OCI-LY7 (cell line): ENCODE results near the gene CHN2. TPM values are rescaled to one million over a fixed set of nuclear protein-coding genes. Genes with fewer than 3 reads are reported as not detected.

Source experiments
- BruUV-seq: library from RNA; stranded (reverse); fragments of 400-500 nt; replicated peaks from 2 replicates; lab custom pipeline; 2021; lab: Mats Ljungman, UMichigan
- CTCF ChIA-PET: fragments of 300-600 bp; sonication (Branson Sonifier 250); formaldehyde crosslinking; loops from one replicate; lab custom pipeline; 2022; ENCODE audit warnings: antibody characterized with exemption; ENCODE audit not compliant: unreplicated experiment; lab: Charles Lee
- POLR2A ChIA-PET: fragments of 300-600 bp; sonication (Branson Sonifier 250); formaldehyde crosslinking; loops from one replicate; lab custom pipeline; 2022; ENCODE audit warnings: antibody characterized with exemption; lab: Charles Lee
- DNase-seq: peaks from one replicate; pipeline ENCODE4 v3.0.0-alpha.2; 2015; ENCODE audit warnings: low spot score
- H2AFZ ChIP-seq: fragments of 200-600 bp; sonication (generic), shearing (Covaris generic); 2 replicates; pipeline ENCODE4 v1.6.1; 2014; ENCODE audit warnings: mild to moderate bottlenecking, antibody characterized with exemption, low read length, moderate library complexity
- H3K27ac ChIP-seq: fragments of 200-600 bp; sonication (generic); 2 replicates; pipeline ENCODE4 v1.5.1; 2014; ENCODE audit warnings: mixed run types, low read depth, mild to moderate bottlenecking, moderate library complexity, low read length, inconsistent platforms; ENCODE audit not compliant: poor library complexity, severe bottlenecking
- H3K36me3 ChIP-seq: fragments of 200-600 bp; sonication (generic); 2 replicates; pipeline ENCODE4 v1.6.1; 2014; ENCODE audit warnings: mild to moderate bottlenecking, antibody characterized with exemption, low read length, moderate library complexity, mixed read lengths; ENCODE audit not compliant: insufficient read depth
- H3K4me1 ChIP-seq: fragments of 200-600 bp; sonication (generic); 2 replicates; pipeline ENCODE4 v1.5.1; 2014; ENCODE audit warnings: mild to moderate bottlenecking, low read length; ENCODE audit not compliant: insufficient read depth, poor library complexity, severe bottlenecking
- H3K4me2 ChIP-seq: fragments of 200-600 bp; sonication (generic); 2 replicates; pipeline ENCODE4 v1.6.1; 2014; ENCODE audit warnings: mild to moderate bottlenecking, low read length
- H3K4me3 ChIP-seq: fragments of 200-600 bp; sonication (generic); 2 replicates; pipeline ENCODE4 v1.5.1; 2014; ENCODE audit warnings: mild to moderate bottlenecking, low read depth, low read length; ENCODE audit not compliant: poor library complexity, severe bottlenecking
- H3K79me2 ChIP-seq: fragments of 200-600 bp; sonication (generic); 2 replicates; pipeline ENCODE4 v1.6.1; 2016; ENCODE audit warnings: low read depth, mild to moderate bottlenecking, low read length, moderate library complexity, mixed read lengths; ENCODE audit not compliant: insufficient read depth
- H3K9me2 ChIP-seq: fragments of 200-600 bp; sonication (generic); 2 replicates; pipeline ENCODE4 v1.6.1; 2016; ENCODE audit warnings: mild to moderate bottlenecking, low read length, mixed read lengths; ENCODE audit not compliant: insufficient read depth
- H3K9me3 ChIP-seq: fragments of 200-600 bp; sonication (generic); 2 replicates; pipeline ENCODE4 v1.6.1; 2014; ENCODE audit warnings: mild to moderate bottlenecking, mixed run types, low read length, mixed read lengths
- H4K20me1 ChIP-seq: fragments of 200-600 bp; sonication (generic); 2 replicates; pipeline ENCODE4 v1.6.1; 2014; ENCODE audit warnings: mild to moderate bottlenecking, antibody characterized with exemption, low read length, moderate library complexity, mixed read lengths; ENCODE audit not compliant: insufficient read depth
- CTCF ChIP-seq: fragments of 200-600 bp; sonication (generic); conservative IDR thresholded peaks from 2 replicates; pipeline ENCODE4 v1.5.1; 2014; ENCODE audit warnings: mild to moderate bottlenecking, antibody characterized with exemption, low read length, moderate library complexity, mixed read lengths
- EZH2phosphoT487 ChIP-seq: fragments of 200-600 bp; sonication (generic); IDR thresholded peaks from 2 replicates; pipeline ENCODE4 v1.6.1; 2018; ENCODE audit warnings: low read depth, borderline replicate concordance, mild to moderate bottlenecking, mixed run types, antibody characterized with exemption, low read length, moderate library complexity, mixed read lengths
- intact Hi-C: fragments of 100-400 bp; cut with micrococcal nuclease; formaldehyde crosslinking; loops from one replicate; pipeline ENCODE4 v1.10.0; 2022; ENCODE audit not compliant: unreplicated experiment
- total RNA-seq, 2 experiments: library from RNA; depleted of rRNA in 1 of 2; stranded (reverse); fragments of >200 nt in 1 of 2; shearing (Covaris generic) in 1 of 2; gene quantifications; 2 replicates each; pipeline ENCODE4 v1.2.3, GENCODE V29; 2014 to 2022

CHN2 gene
- total RNA-seq, 2 experiments from 2014 or later: not detected

GRCh38 chr7:29149036-29149435, 45.5 kb upstream of the CHN2 start:
- no peaks in the 10 kb centered on the region for H3K79me2 ChIP-seq
- intact Hi-C loops: no loop called here

DNA sequence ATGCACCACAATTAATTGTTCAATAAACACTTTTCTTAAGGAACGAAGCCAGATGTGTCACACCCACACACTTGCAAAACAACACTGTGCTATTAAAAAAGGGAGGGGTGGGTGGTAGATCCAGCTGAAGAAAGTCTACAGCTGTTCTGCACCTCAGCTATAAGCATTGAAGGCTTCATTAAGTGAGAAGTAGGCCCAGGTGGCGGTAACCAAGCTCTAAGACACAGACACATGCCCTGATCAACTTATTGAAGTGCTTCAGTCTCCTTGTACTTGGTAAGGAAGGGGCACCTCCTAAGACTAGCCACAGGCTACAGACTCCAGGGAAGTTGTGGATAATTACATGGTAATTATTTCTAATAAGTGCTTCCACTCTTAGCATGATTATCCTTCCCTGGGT, 43.7 kb upstream of the CHN2 start:
- Histone ChIP-seq H2AFZ (no peak overlapping the region), H3K9me2 (no peaks in the 10 kb centered on the region), H3K79me2 (no peaks in the 10 kb centered on the region), H3K4me2 (no peak overlapping the region), H3K4me1 (no peaks in the 10 kb centered on the region), H3K9me3 (no peaks in the 10 kb centered on the region), H3K4me3 (no peak overlapping the region), H3K36me3 (no peaks in the 10 kb centered on the region), H4K20me1 (no peaks in the 10 kb centered on the region), H3K27ac (no peak overlapping the region)
- TF ChIP-seq CTCF (no peak), EZH2phosphoT487 (no peak)
- no peak for DNase-seq
- ChIA-PET CTCF (no interaction called here), POLR2A (interaction anchor here (0.6 kb wide), 1 partner anchor 1519 kb away, joined by 4 read pairs; no protein-coding TSS in a partner anchor)
- intact Hi-C loops: no loop called here
- no TSS peak for BruUV-seq

More at GRCh38 chr7:29149036-29149435, 45.5 kb upstream of the CHN2 start:
- no peak overlapping the region for H3K4me2 ChIP-seq
- H4K20me1 ChIP-seq: no peaks in the 10 kb centered on the region
- no peaks in the 10 kb centered on the region for H3K9me3 ChIP-seq
- H2AFZ ChIP-seq: no peak overlapping the region
- TF ChIP-seq EZH2phosphoT487 (no peak), CTCF (no peak)
- no peak for DNase-seq
- ChIA-PET CTCF (no interaction called here), POLR2A (no interaction called here)
- no peak overlapping the region for H3K27ac ChIP-seq
- BruUV-seq: no TSS peak
- no peak overlapping the region for H3K4me3 ChIP-seq
- no peaks in the 10 kb centered on the region for H3K36me3 ChIP-seq
- no peaks in the 10 kb centered on the region for H3K4me1 ChIP-seq
- no peaks in the 10 kb centered on the region for H3K9me2 ChIP-seq

DNA sequence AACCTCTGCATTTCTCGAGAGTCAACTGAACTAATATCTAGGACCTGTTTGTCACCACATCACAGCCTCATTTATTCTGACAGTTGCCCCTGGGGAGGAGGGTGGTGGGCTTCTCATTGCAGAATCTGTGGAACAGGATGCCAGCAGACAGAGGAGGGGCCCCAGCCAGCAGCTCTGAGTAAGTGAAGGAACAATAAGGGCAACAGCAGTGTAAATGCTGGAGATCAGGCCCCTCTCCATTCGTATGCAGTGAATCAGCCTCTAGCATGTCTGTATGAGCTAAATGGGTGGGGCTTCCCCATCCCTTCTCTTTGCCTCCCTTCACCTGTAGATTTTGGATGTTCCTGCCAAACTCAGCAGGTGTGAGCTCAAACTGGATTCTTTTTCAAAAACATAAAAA, 40.5 kb upstream of the CHN2 start:
- H3K36me3 ChIP-seq: no peaks in the 10 kb centered on the region
- no peaks in the 10 kb centered on the region for H3K9me3 ChIP-seq
- ChIA-PET CTCF (no interaction called here), POLR2A (no interaction called here)
- TF ChIP-seq CTCF (no peak), EZH2phosphoT487 (no peak)
- no peaks in the 10 kb centered on the region for H4K20me1 ChIP-seq
- no peak overlapping the region for H3K4me2 ChIP-seq
- no peak overlapping the region for H3K27ac ChIP-seq
- intact Hi-C loops: no loop called here
- H2AFZ ChIP-seq: no peak overlapping the region
- DNase-seq: no peak
- BruUV-seq: no TSS peak
- H3K79me2 ChIP-seq: no peaks in the 10 kb centered on the region
- H3K4me1 ChIP-seq: no peaks in the 10 kb centered on the region
- H3K9me2 ChIP-seq: no peaks in the 10 kb centered on the region
- H3K4me3 ChIP-seq: no peak overlapping the region
